Head of caudate nucleus (tissue), 42 donors: ENCODE results near the gene C1orf52.

Experiments
- DNase-seq, 42 donors: peaks; one replicate each; pipeline versions ENCODE4 v3.0.0 to v3.0.0-alpha.2; 2020 to 2021; ENCODE audit warnings: mixed read lengths in 7 of 42
- intact Hi-C: fragments of 100-400 bp; cut with DNase I; formaldehyde crosslinking; loops from one replicate; pipeline ENCODE4 v1.15.0; 2022

C1orf52 gene

DNA sequence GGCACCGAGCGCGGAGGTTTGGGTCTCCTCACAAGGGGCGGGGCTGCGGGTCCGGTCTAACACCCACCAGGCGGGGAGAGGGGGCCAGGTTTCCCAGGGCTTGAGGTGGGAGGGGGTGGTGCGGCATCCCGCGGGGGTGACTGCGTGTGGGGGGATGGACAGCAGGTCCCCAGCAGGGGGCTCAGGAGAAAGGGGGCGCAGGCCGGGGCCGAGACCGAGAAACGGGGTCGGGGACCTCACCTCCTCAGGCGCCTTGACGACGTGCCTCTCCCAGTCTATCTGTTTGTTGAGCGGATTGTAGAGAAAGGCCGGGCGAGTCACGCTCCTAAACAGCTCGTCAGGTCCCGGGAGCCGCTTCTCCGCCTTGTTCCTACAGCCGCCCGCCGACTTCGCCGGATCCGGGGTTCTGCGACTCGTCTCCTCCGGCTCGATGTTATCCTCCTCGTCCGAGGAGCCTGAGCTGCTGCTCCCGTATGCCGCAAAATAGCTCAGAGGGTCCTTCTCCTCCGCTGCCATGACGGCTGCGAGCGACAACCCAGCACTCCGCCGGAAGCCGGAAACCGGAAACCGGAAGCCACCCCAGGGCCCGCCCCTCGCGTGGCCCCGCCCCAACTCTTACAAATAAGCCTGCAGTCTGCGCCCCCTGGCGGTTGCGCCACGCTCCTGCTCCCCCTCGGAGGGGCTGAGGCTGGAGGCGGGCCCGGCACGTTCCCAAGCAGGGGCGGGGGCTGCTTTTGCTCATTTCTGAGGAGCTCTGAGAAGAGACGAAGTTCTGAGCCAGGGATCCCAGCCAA, at the start of gene C1orf52:
C1orf52 (minus strand) TSS at position 545 of the 794 bp plus-strand sequence; CDS start at position 516, 29 bp downstream.
- peak; percentile 92 to 99 (median 96) for DNase-seq
- intact Hi-C loops = loop anchor here (5.0 kb wide), 1 partner anchor 312 kb away; no protein-coding TSS in a partner anchor

DNA sequence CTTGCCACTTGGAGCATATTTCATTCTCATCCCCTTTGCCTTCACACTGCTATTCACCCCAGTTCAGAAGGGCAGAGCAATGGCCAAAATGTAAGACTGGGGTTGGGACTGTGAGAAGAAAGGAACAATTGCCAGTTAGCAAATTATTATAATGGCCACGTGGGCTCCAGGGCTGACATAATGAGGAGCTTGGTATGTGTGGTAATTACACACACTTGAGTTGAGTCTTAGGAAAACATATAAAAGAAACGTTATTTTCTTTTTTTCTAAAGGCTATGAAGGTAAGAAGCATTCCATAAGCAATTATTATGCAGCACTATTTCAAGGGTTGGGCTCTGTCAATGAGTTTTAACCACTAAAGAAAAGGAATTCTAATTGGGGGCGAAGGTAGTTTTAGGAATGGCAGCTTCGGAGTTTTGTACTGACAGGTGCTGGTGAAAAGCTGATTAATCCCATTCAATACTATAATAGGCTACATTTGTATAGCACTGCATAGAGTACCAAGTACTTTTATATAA, 49.4 kb upstream of the C1orf52 start:
- intact Hi-C loops = loop anchor here (10.0 kb wide), 1 partner anchor 386 kb away; no protein-coding TSS in a partner anchor
- no peak for DNase-seq

DNA sequence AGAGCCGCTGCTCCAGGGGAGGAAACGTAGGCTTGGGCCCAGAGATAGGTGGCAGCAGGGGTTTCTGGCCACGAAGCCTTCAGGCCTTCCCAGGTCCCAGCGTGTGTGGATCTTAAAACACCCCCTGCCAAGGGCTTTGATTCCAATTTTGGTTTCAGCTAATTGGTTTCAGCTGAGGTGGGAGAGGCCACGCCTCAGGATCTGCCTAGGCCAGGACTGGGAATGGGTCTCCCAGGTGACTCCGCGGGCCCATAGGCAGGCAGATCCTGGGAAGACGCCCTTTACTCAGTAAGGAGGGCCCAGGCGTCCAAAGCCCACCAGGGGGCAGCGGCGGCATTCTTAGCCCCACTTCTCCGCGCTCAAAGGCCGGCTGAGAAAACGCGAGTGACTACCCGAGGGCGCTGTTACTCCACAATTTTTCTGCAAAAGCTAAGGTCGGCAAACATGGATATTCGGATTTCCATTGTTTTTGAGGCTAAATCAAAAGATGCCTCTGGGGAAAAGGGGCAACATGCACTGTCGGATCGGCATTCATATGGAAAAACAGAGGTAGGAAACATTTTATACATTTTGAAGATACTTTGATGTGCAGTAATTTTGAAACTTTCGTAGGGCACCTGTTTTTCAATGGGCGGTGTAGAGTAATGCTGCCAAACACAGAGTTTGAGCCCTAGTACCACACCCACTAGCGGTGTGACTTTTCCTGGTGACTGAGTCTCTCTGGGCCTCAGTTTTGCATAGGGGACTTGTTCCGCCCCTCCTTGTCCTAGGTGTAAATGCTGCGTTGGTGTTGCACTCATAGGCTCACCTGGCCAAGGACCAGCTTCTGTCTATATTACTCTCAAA, 48.7 kb upstream of the C1orf52 start:
- peak; percentile 37 to 90 (median 78) for DNase-seq
- intact Hi-C loops = loop anchor here (10.0 kb wide), 1 partner anchor 387 kb away; no protein-coding TSS in a partner anchor

DNA sequence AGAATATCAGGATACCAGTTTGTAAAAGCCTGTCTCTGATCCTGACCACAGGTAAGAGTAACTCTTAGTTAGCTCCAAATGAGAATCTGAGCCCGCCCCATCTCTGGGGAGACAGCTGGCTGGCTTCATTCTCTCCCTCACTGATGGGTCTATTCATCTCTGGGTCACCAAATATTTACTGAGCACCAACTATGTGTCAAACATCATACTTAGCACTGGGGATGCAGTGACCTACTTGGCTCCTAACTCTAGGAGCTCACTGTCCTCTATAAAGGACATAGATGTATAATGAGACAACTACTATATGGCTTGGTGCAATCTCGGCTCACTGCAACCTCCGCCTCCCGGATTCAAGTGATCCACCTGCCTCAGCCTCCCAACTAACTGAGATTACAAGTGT, 46.8 kb upstream of the C1orf52 start:
- DNase-seq = no peak
- intact Hi-C loops = loop anchor here (10.0 kb wide), 1 partner anchor 389 kb away; no protein-coding TSS in a partner anchor

DNA sequence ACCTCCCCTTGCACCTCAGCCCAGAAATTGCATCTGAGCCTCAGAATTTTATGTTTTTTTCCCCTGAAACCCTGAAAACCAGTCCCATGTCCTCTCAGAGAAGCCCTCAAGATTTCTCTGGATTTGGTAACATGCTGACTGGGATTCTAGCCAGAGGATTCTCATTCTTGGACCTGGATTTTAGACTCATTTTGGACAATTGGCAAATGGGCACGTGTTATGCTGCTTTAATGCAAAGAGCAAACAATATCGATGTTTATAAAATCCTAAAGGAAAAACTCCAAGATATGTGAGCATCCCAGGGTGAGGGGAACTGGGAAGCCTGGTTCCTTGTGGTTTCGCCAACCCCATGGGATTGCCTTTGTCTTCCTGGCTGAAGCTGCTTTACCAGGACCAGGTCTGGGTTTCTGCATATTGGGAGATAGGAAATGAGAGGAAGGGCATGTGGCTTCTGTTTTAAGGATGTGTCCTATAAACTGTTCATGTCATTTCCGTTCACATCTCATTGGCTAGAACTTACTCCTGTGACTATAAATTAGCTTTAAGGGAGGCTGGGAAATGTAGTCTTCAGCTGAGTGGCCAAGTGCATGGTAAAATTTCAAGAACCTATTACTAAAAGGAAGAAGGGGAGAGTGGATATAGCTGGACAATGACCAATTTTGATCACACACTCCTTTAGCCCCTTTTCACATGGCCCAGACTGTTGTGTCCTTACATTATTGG, 44.1 kb upstream of the C1orf52 start:
- no peak for DNase-seq
- intact Hi-C loops = loop anchor here (10.0 kb wide), 1 partner anchor 391 kb away; no protein-coding TSS in a partner anchor

DNA sequence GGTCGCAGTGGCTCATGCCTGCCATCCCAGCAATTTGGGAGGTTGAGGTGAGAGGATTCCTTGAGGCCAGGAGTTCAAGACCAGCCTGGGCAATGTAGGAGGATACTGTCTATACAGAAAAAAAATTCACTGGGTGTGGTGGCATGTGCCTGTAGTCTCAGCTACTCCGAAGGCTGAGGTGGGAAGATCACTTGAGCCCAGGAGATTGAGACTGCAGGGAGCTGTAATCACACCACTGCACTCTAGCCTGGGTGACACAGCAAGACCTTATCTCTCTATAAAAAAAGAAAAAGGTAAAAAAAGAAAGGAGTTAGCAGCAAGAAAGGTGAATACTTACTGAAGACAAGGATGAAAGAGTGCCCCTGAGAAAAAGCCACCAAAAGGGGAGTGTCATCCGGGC, 40.7 kb upstream of the C1orf52 start:
- no peak for DNase-seq
- intact Hi-C loops = loop anchor here (10.0 kb wide), 1 partner anchor 395 kb away; no protein-coding TSS in a partner anchor

DNA sequence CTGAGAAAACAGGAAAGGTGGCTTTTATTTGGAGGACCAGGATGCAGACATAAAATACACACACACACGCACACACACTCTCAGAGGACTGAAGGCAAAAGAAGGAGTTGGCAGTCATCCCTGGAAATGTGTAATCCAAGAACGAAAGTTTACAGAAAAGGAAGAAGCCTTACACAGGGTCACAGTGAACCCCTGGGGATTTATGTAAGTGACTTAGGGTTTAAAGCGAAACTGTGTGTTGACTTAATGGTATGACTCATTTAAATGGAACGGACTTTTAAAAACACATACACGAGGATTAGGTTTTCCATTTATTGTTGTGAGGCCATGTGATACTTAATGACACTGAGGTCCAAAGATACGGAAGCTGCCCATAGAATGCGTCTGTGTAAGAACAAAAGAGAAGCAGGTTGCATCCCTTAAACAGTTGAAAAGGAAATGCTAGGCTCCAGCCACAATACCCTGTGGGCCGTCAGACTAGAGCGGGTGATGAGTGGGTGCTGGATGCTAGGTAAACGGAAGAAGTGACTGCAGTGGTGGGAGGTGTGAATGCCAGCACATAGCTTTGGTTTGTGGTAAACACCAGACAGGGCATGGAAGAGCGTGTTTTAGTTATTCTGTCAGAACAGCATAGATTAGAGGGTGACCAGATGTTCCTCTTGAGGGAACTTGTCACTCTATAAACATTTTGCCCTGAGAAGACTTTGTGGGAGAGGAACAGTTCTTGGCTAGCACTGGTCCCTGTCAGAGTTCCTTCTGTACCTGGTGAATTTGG, 38.6 kb upstream of the C1orf52 start:
- DNase-seq = no peak
- intact Hi-C loops = no loop called here

DNA sequence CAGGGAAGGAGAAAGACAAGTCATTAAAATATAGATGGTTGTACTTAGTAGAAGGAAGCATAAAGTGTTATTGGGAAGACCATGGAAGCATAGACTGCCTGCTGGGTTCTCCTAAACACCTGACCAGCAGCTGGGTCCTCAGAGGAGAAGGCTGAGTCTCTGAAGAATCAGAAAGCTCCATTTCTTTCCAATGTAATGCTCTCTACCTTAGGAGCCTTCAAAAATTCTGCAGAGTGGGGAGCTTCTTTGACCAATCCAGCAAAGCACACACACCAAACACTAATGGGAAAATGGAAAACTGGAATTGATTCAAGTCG, 38.0 kb upstream of the C1orf52 start:
- no peak for DNase-seq
- intact Hi-C loops = no loop called here

DNA sequence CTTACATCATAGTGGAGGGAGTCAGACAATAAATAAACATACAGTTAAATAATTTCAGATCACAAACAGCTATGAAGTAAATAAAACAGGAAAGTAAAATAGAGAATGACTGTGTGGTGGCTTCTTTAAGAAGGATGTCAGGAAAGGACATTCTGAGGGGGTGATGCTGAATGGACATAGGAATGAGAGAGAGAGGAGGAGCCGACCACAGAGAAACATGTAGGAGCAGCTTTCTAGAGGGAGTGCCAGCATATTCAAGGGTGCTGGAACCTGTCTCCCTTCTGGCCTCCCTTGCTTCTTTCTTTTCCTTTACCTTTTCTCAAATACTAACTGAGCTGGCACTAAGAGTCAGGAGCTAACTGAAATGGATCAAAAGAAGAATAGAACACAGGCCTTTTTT, 37.5 kb upstream of the C1orf52 start:
- intact Hi-C loops = no loop called here
- DNase-seq = no peak

DNA sequence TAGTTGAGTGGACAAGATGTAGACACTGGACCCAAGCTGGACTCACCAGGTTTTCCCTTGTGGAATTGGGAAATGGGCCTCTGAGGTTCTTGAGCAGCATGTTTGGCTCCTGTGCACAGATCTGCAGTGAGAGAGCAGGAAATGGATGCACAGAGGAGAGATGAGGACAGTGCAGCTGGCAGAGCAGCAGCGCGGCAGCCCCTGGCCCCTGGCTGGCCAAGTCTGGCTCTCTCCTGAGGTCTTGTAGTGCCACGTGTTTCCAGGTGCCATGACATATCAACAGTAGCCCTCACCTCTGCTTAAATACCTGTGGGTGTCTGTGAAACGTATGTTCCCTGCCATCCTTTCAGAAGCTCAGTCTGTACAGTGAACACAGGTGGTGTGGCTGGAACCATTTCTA, 36.2 kb upstream of the C1orf52 start:
- intact Hi-C loops = no loop called here
- no peak for DNase-seq

DNA sequence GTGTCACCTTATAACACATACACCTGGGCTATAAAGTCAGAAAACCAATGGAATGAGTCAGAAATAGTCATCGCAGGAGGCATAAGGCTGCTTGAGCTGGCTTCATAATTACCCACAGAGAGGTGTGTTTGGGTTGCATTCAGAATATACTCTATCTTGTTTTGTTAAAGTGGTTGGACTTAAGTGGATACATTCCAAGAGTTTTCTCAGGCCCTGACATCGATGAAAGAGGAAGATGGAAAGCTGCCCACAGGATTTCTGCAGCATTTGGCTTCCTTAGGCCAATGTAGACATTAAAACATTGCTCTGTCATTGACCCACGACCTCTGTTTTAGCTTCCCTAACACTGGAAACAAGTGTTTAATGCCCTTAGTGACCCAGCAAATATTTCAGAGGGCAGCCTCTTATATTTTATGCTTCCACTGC, 35.6 kb upstream of the C1orf52 start:
- DNase-seq = no peak
- intact Hi-C loops = no loop called here

DNA sequence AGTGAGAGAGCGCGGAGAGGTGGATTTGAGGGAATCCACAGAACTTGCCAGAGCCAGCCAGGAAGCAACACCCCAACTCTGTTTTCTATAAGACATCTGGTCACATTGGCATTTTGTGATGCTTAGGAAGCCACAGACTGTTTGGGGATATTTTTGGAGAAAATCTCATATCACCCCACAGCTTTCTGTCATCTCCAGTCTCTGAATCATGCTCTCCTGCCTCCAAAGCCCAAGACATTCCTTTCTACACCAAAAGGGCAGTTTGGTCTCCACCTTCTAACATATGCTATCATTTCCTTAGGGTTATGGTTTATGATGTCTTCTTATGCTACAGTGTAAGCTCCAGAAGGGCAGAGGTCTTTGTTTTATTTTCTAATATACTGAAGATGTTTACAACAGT, 31.4 kb upstream of the C1orf52 start:
- intact Hi-C loops = no loop called here
- DNase-seq = no peak

DNA sequence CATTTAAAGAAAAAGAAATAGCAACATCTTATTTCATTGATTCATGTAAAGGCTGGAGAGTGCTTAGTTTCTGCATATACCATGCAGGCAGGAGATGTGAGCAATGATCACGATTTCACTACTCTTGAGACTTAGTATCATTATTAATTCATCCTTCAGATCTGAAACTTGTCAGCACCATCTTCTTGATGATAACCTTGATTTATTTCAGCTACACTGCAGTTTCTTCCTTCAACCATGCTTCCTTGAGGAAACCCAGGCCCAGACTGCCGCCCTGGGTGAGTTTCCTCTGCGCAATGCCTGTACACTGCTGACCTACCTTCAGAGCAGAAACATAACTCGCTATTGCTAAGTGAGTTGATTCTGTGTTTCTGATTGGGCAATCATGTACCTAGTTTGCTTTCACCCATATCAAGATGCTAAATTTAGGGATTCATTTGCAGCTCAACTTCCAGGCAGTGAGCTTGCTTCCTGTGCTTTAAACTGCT, 30.4 kb upstream of the C1orf52 start:
- intact Hi-C loops = no loop called here
- DNase-seq = no peak

DNA sequence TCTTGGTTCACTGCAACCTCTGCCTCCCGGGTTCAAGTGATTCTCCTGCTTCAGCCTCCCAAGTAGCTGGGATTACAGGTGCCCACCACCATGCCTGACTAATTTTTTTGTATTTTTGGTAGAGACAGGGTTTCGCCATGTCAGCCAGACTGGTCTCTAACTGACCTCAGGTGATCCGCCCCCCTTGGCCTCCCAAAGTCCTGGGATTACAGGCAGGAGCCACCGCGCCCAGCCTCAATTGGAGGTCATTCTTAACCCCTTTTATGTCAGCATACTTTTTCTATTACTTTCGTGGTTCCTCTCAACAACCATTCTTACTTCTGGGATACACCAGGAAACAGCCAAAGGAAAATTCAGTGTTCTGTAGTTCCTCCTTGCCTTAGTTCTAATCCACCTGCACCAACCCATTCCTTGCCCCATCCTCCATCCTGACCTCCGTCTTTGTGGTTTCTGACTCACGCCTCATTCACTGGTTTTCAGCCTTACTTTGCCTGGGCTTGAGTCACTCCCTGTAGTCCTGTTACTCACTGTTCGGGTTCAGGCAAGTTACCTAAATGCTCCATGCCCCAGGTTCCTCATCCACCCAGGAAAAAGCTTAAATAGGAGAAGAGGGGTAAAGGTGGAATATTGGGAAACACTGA, 29.9 kb upstream of the C1orf52 start:
- intact Hi-C loops = no loop called here
- DNase-seq = no peak

DNA sequence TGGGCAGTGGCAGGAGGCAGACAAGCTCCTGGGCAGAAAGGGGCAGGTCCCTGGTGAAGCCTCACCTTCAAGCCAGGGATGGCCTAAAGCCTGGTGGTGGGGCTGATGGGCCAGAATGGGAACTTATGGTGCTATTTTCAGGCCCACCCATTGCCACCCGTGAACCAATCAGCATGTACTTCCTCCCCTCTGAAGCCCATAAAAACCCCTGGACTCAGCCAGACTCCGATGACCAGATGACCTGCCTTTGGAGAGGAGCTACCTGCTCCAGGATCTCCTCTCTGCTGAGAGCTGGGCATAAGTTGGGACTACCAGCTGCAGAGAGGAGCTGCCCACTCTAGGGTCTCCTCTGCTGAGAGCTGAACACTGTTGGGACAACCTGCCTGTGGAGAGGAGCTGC, 24.7 kb upstream of the C1orf52 start:
- DNase-seq = no peak
- intact Hi-C loops = no loop called here

DNA sequence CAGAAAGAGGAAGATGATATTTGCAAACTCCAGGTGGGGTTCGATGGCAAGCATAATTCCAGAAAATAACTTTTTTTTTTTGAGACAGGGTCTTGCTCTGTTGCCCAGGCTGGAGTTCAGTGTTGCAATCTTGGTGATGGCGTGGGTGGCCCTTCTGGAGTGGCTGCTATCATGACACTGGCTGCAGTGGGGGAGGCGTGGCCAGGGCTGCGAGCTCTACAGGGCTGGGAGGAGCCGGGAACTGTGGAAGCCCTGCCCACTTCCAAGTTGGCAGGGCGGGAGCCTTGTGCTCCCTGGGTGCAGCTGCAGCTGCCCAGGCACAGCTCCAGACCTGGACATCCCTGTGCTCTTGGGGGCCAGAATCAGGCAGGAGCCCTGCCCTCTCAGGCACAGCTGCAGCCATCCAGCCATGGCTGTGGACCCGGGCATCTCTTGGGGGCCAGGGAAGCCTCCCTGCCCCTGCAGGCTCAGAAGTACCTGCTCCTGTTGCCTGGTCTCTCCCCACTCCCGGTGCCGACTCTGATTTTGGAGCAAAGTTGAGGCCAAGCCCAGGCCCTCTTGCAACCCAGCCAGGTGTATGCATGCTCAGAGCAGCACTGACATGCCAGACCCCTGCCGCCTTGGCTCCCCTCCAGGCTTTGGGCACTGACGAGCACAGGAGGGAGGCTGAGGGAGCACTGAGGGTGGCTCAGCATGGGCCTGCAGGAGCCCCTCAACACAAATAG, 24.2 kb upstream of the C1orf52 start:
- peak in 13 of 42 donors; percentile 9 to 66 (median 21) for DNase-seq
- intact Hi-C loops = no loop called here

DNA sequence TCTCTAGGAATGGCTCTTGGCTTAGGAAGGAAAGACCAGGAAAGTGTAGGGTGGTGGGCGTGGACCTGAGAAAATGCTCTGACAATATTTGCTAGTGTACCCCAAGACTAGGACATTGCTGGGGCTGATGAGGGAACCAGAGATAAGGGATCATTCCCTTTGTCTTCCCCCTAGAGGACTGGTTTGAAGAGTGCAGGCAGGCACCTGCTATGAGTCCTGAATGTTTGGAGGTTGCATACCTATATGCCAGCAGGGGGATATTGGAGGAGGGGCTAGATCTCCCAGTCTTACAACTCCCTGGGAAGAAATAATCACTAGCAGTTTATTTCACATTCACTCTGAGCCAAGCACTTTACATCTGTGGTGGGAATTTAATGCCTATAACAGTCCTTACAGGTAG, 23.0 kb upstream of the C1orf52 start:
- DNase-seq = no peak
- intact Hi-C loops = no loop called here
